ENCODE measurements around the gene ME3. TPM values are rescaled to one million over a fixed set of nuclear protein-coding genes. Genes with fewer than 3 reads are reported as not detected.

The ME3 gene
- total RNA-seq, 1 donor from 2014 or later, result 49.6 TPM

- peak; percentile 0 for DNase-seq (ENCODE audit: low spot score)
- no peaks in the 10 kb centered on the region for H3K79me2 ChIP-seq (ENCODE audit: low read depth)
- no peaks in the 10 kb centered on the region for H3K36me3 Mint-ChIP-seq
- no peak overlapping the region for H2AFZ ChIP-seq (replicated peaks)
- H3K27ac ChIP-seq, result no peak overlapping the region
- no peak overlapping the region for H3K9ac ChIP-seq
- no peak for TF ChIP-seq EZH2 (IDR thresholded peaks at IDR 0.05)
- no peak for TF ChIP-seq CTCF (IDR thresholded peaks at IDR 0.05)
- no peak for TF ChIP-seq EZH2phosphoT487 (IDR thresholded peaks at IDR 0.05)
- peaks cover 2% of the 10 kb centered on the region for H3K9me3 Mint-ChIP-seq
- H3K36me3 ChIP-seq, result no peaks in the 10 kb centered on the region
- no peaks in the 10 kb centered on the region for H3K27me3 ChIP-seq
- H3F3A ChIP-seq (ENCODE audit: low read depth), result peaks cover 12% of the 10 kb centered on the region
- no peaks in the 10 kb centered on the region for H3K9me3 ChIP-seq (ENCODE audit: low read depth)
- peaks cover 16% of the 10 kb centered on the region for H3K4me1 Mint-ChIP-seq
- peaks cover 15% of the 10 kb centered on the region for H3K4me1 ChIP-seq
- H3K27ac Mint-ChIP-seq, result no peak overlapping the region
- H3K4me2 ChIP-seq, result no peak overlapping the region
- H3K4me3 ChIP-seq, result no peak overlapping the region
- no peaks in the 10 kb centered on the region for H4K20me1 ChIP-seq (ENCODE audit: low read depth)
- no peak overlapping the region for H3K4me3 Mint-ChIP-seq
- H3K27me3 Mint-ChIP-seq (ENCODE audit: insufficient read depth, low read depth), result no peaks in the 10 kb centered on the region
These were observed 102.4 kb downstream of the ME3 start for GRCh38 chr11:86570020-86570419.

- no peaks in the 10 kb centered on the region for H3K36me3 ChIP-seq
- Mint-ChIP-seq H3K9me3 (peaks cover 2% of the 10 kb centered on the region), H3K36me3 (no peaks in the 10 kb centered on the region), H3K4me1 (peaks cover 16% of the 10 kb centered on the region), H3K27me3 (ENCODE audit: insufficient read depth, low read depth) (no peaks in the 10 kb centered on the region), H3K4me3 (no peak overlapping the region), H3K27ac (no peak overlapping the region)
- no peak overlapping the region for H3K27ac ChIP-seq
- H3K9ac ChIP-seq, result no peak overlapping the region
- no peaks in the 10 kb centered on the region for H3K9me3 ChIP-seq (ENCODE audit: low read depth)
- no peak overlapping the region for H3K4me2 ChIP-seq
- no peak for DNase-seq (ENCODE audit: low spot score)
- no peaks in the 10 kb centered on the region for H3K27me3 ChIP-seq
- no peak for TF ChIP-seq EZH2phosphoT487 (IDR thresholded peaks at IDR 0.05)
- no peak for TF ChIP-seq EZH2 (IDR thresholded peaks at IDR 0.05)
- TF ChIP-seq CTCF (IDR thresholded peaks at IDR 0.05), result no peak
- no peak overlapping the region for H2AFZ ChIP-seq (replicated peaks)
- H3K4me3 ChIP-seq, result no peak overlapping the region
- no peaks in the 10 kb centered on the region for H4K20me1 ChIP-seq (ENCODE audit: low read depth)
- peaks cover 12% of the 10 kb centered on the region for H3F3A ChIP-seq (ENCODE audit: low read depth)
- no peaks in the 10 kb centered on the region for H3K79me2 ChIP-seq (ENCODE audit: low read depth)
- peaks cover 15% of the 10 kb centered on the region for H3K4me1 ChIP-seq
These were observed 103.3 kb downstream of the ME3 start for GRCh38 chr11:86569109-86569508.

- H3K9ac ChIP-seq, result no peak overlapping the region
- peaks cover 9% of the 10 kb centered on the region for H3K9me3 Mint-ChIP-seq
- no peak overlapping the region for H3K4me3 ChIP-seq
- no peak overlapping the region for H3K4me3 Mint-ChIP-seq
- no peak overlapping the region for H3K27ac ChIP-seq
- H3K4me1 Mint-ChIP-seq, result peaks cover 12% of the 10 kb centered on the region
- no peaks in the 10 kb centered on the region for H3K36me3 Mint-ChIP-seq
- H2AFZ ChIP-seq (replicated peaks), result no peak overlapping the region
- H3K27me3 Mint-ChIP-seq (ENCODE audit: insufficient read depth, low read depth), result no peaks in the 10 kb centered on the region
- H3K79me2 ChIP-seq (ENCODE audit: low read depth), result no peaks in the 10 kb centered on the region
- TF ChIP-seq EZH2 (IDR thresholded peaks at IDR 0.05) (no peak), CTCF (IDR thresholded peaks at IDR 0.05) (no peak), EZH2phosphoT487 (IDR thresholded peaks at IDR 0.05) (no peak)
- H3K36me3 ChIP-seq, result peaks cover 3% of the 10 kb centered on the region
- H3K4me2 ChIP-seq, result no peak overlapping the region
- no peaks in the 10 kb centered on the region for H3K27me3 ChIP-seq
- no peaks in the 10 kb centered on the region for H3K9me3 ChIP-seq (ENCODE audit: low read depth)
- no peaks in the 10 kb centered on the region for H3F3A ChIP-seq (ENCODE audit: low read depth)
- H4K20me1 ChIP-seq (ENCODE audit: low read depth), result no peaks in the 10 kb centered on the region
- no peak for DNase-seq (ENCODE audit: low spot score)
- H3K4me1 ChIP-seq, result peaks cover 6% of the 10 kb centered on the region
- peak overlapping the region; percentile 82 for H3K27ac Mint-ChIP-seq
These were observed 106.6 kb downstream of the ME3 start for GRCh38 chr11:86565801-86566312.

Data from neural progenitor cell (in vitro differentiated cells).